HL-60 (cell line): ENCODE results near the gene PRAMEF13.
"Not testable (repeated sequence)": the region's sequence is repeated elsewhere in the genome, so short reads cannot be mapped to it uniquely, and the experiment has no call there.

ENCODE experiments used
- POLR2AphosphoS5 ChIP-seq: IDR thresholded peaks from 2 replicates; pipeline ENCODE4 v1.6.1; 2012; ENCODE audit warnings: low read depth
- SPI1 ChIP-seq: IDR thresholded peaks from 2 replicates; pipeline ENCODE4 v1.6.1; 2012; ENCODE audit warnings: low read depth, mild to moderate bottlenecking, borderline replicate concordance
- TF ChIP-seq, protein P1 (sequence below): IDR thresholded peaks from one replicate; pipeline ENCODE4 v1.5.1; 2011; ENCODE audit warnings: low read length, control low read depth, inconsistent platforms; ENCODE audit not compliant: insufficient read depth

DNA sequence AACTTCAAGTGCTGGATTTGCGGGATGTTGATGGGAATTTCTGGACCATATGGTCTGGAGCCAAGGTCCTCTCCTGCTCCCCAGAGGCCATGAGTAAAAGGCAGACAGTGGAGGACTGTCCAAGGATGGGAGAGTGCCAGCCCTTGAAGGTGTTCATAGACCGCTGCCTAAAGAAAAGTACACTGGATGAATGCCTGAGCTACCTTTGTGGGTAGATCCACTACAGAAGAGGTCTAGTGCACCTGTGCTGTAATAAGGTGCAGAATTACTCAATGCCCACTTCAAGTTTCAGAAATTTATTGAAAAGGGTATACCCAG lies 45.3 kb upstream of the PRAMEF13 start:
- TF ChIP-seq, protein P1, sequence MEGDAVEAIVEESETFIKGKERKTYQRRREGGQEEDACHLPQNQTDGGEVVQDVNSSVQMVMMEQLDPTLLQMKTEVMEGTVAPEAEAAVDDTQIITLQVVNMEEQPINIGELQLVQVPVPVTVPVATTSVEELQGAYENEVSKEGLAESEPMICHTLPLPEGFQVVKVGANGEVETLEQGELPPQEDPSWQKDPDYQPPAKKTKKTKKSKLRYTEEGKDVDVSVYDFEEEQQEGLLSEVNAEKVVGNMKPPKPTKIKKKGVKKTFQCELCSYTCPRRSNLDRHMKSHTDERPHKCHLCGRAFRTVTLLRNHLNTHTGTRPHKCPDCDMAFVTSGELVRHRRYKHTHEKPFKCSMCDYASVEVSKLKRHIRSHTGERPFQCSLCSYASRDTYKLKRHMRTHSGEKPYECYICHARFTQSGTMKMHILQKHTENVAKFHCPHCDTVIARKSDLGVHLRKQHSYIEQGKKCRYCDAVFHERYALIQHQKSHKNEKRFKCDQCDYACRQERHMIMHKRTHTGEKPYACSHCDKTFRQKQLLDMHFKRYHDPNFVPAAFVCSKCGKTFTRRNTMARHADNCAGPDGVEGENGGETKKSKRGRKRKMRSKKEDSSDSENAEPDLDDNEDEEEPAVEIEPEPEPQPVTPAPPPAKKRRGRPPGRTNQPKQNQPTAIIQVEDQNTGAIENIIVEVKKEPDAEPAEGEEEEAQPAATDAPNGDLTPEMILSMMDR: not testable (repeated sequence)
- not testable (repeated sequence) for TF ChIP-seq POLR2AphosphoS5, SPI1
